HG03558 (cell line): ENCODE results near the gene TMA7.

Experiments
- ATAC-seq: cut with Tn5 transposase; IDR thresholded peaks from one replicate; pipeline ENCODE4 v1.9.1; 2021; ENCODE audit warnings: moderate number of reproducible peaks; ENCODE audit not compliant: unreplicated experiment; ENCODE audit errors: extremely low read depth

Gene TMA7

DNA sequence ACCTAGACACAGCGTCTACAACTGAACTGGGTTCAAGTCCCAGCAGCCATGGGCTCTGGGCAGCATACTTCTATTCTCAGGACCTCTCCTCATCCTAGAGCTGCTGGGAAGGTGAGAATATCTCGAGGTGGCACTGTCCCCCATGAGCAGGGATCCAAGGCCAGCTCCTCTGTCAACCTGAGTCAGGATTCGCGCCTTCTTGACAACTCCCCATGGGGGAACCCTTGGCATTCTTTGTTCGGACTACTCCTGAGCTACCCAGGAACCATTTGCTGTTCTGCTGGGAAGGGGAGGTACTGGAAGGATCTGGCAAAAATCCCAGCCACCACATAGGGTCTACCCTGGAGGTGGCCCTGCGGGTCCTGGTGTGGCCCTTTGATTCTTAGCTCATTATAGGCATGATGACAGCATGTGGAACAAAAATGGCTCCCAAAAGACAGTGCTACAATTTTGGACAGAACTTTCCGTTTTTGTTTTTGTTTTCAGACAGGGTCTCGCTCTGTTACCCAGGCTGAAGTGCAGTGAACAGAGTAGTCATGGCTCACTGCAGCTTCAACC, 32.4 kb upstream of the TMA7 start:
- ATAC-seq: no peak

DNA sequence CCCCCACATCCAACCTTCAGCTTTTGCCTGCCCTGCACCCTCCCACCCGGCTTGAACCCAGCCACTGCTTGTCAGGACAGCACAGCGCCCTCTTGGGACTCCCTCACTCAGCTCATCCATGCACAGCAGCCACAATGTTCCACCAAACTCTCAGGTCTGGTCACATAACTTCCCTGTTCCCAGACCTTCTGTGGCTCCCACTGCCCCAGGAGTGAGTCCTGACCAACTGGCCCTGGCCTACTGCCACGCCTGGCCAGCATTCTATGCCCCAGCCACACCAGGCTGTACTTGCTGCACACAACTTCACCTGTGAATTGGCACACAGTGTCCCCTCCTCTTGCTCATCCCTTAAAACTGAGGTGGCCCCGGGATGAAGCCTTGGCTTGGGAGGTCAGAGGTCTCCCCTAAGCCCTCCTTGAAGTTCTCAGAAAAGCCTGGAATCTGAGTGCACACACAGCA, 31.2 kb upstream of the TMA7 start:
- ATAC-seq: no peak

DNA sequence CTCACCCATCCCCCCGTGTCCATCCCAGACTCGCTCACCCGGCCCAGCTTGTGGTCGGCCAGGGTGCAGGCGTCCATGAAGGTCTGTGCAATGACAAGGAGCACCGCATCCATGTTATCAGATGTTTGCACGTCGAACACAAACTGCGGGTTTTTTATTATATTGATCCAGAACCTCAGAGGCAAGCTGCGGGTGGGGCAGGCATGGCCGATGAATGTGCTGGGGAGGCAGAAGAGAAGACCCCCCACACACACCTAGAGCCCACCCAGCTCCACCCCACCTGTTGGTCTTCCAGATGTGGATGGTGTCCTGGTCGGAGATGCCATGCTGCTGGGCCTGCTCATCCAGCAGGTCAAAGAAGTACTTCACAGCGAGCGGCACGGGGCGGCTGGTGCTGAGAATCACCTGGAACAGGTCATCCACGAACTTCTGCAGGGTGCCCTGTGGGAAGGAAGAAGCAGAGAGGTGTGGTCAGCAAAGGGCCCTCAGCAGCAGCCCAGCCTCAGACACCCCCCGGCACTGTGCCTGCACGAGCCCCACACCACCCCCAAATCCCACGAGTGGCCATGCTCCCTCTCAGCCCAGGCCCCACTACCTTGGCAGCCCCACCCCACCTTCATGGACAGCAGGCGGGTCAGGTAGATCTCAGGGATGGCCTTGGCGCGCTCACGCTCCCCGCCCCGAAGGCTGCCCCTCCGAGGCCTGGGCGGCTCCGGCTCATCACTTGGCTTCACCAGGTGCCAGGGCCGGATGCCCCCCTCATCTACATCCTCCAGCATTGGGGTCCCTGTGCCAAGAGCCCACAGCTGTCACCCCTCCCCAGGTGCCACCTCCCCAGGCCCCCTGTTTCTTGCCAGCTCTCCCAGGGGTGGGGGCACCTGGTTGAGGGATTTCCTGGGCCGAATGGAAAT, 30.5 kb upstream of the TMA7 start:
- ATAC-seq: no peak

DNA sequence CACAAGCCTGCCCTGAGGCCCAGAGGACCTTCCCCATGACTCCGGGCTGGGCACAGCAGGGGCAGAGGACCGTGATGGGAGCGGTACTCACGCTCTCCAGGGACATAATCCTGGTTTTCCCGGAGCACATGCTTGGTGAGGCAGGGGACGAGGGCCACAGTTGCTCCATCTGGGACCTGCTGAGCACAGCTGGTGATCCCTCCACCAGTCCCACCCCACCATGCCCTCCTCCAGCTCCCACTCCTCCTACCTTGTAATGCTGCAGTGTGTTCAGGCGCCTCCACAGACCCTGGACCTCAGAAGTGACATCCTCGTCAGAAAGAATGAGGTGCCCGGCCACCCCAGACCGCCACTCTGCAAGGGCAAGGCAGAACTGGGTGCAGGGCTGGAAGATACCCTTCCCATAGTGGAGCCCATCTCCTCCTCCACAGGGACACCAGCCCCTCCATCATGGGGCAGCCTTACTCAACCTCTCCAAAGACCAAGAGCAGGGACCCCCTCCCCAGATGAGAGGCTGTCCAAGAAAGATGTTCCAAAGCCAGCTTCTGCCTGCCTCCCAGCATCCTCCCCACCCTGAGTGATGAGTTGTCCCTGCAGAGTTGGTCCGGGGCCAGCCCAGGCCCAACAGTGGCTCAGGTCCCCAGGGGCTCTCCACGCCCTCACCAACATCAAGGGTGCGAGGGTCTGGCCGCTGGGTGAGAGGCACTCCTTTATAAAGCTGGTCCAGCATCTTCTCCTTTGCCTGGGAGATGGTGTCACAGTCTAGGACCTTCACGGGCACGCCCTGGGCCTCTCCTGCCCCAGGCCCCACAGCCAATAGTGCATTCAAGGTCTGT, 29.6 kb upstream of the TMA7 start:
- no peak for ATAC-seq

DNA sequence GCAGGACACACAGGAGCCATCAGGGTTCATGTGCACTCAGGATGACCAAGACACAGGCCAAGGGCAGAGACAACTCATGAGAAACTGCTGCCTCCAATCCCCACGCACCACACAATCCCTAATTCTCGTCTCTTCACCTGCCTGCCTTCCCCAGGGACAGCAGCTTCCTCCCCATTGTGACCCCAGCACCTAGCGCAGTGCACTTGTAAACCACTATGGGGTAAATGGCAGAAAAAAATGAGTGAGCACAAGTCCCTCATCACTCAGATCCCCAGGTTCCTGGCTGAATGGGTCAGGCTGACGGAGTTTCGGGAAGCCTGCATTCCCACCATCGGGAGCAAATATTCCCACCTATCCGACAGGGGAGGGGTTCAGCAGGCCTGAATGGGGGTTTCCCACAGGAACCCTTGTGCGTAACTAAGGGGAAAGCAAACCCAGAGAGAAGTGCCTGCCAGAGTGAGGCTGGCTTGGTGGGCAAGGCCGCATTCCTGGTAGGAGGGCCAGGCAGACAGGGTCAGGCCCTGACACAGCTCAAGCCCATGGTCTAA, 28.9 kb upstream of the TMA7 start:
- no peak for ATAC-seq

DNA sequence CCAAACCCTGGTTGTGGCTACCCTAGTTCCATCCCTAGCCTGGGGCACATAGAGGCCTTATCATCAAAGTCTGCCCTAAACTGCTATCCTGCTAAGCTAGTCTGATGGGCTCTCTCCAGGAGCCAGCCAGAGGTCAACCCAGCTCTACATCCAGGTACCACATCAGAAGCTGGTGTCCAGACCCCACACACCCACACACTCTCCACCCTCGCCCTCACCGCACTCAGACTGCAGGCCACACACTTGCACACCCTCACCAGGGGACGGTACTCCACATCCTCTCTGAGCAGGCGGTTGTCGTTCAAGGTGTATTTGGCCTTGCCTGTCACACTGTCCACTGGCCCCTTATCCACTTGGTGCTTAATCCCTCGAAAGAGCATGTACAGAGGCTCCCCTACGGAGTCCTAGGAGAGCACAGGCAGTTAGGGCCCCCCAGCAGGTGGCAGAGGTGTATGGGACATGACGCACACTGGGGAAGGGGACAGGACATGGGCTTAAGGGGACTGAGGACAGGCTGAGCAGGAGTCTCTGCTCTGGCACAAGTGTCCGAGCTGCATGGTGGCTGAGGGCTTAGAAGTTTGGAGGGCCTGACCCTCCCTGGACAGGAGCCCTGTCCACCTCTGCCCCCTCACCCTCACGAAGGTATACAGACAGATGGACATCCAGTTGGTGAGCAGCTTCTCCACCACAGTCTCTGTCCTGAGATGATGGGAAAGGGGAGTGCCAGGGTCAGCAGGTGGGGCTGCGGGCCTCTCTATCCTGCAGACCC, 28.3 kb upstream of the TMA7 start:
- no peak for ATAC-seq

DNA sequence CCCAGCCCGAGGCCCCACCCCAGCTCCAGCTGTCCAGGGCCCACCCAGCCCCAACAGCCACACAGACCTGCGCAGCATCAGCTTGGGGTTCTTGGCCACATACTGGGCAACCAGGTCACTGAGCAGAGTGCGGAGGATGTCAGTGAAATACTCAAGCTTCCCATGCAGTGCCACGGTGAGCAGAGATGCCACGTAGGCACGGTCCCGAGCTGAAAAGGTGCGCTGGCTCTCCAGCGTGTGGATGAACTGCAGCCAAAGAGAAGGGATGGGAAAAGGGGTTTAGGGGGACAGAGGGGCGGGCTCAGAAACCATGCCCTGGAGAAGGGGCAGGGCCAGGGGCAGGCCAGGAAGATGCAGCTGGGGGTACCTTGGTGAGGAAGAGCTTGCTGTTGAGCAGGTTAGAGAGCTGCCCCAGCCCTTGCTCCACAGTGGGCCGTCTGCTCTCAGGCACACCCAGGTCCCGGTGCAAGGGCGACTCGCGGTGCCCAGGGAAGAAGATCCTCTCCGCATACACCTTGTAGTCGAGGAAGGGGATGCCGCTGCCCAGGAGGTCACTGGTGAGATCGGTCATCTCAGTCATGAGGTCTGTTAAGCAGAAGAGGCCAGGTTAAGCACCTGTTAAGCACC, 27.6 kb upstream of the TMA7 start:
- ATAC-seq: no peak

DNA sequence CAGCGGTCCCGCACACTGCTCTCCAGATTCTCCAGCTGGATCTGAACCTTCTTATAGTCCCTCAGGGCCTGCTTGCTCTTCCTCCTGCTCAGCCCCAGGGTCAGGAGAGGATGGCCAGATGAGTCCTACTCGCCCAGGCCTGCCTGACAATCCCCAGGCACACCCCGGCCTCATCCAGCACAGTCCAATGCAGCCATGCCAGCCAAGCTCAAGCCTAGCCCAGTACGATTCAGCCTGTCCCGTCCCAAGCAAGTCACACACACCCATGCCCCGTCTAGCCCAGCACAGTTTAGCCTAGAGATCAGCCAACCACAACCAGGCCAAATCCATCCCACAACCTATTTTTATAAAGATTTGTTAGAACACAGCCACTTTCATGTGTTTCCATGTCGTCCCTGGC, 27.0 kb upstream of the TMA7 start:
- no peak for ATAC-seq

DNA sequence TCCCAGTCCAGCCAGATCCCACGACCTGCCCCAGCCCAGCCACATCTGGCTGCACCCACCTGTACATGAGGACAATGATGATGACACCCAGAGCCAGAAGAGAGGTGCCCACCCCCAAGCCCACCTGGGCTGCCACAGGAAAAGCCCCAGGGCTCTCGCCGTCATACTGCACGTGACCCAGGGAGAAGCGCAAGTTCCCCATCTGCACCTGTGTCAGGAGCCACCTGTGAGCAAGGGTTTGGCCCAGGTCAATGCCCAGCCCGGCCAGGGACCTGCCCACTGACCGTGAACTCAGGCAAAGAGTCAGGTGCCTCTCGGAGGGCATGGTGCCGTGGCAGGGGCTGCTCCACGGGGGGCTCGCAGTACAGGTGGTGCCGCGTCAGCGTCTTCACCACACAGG, 26.4 kb upstream of the TMA7 start:
- ATAC-seq: no peak

DNA sequence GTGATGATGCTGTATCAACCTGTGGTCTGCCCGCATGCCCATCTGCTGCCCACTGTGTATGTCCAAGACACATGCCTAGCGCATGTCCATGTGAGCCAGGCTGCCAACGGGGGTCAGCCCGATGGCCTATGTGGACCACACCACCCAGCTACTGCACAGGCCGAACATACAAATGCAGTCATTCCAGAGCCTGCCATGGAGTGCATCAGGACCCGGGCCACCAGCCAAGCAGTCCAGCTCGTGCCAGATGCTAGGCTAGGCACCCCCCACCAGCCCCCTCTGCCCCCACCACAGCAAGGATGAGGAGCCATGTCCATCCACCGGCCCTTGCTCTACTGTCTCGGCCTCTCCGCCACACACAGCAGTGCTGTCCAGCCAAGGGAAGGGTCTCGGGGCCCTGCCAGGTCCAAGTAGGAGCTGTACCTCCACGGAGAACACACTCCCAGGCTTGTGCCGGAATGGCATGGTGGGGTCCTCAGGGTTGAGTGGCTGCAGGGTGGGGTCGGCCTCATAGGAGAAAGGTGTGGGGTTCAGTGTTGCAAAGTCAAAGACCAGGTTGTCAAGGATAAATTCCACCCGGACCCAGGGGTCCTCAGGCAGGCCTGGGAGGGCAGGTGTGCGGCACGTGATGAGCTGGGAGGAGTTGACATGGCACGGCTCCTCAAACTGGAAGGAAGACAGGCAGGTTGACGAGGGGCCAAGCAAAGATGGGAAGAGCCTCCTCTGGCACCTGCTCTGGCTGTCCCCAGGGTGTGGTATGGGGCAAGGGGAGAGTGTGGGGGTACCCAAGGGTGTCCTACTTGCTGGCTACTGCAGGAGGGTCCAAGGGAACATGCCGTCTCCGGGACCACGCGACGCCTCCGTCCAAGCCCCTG, 25.4 kb upstream of the TMA7 start:
- ATAC-seq: no peak

DNA sequence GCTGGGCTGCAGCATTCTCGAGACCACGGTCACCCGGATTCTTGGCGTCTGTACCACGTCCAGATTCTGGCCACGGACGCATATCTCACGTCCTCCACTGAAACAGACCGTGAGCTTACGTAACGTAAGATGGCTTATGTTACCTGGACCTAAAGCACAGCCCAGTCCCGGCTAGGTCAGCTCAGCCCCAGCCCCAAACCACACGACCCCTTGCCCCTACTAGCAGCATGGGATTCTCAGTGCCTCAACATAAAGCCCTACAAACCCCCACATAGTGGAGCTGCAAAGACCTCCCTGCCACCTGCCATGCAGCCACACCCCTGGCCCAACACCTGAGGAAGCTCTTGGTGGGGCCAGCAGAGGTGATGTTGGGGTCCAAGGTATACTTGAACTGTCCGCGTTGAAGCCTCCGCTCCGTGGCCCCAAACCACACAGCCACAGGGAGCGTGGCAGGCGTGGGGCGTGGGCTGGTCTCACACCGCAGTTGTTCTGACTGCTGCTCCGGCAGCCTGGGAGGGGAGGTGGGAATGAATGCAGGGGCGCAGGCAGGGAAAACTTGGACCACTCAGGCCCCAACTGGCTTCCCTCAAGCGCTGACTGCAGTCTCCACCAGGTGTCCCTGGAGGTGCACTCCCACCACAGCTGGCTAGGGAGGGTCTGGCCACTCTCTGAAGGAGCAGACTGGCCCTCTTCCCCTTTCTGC, 24.7 kb upstream of the TMA7 start:
- ATAC-seq: no peak

DNA sequence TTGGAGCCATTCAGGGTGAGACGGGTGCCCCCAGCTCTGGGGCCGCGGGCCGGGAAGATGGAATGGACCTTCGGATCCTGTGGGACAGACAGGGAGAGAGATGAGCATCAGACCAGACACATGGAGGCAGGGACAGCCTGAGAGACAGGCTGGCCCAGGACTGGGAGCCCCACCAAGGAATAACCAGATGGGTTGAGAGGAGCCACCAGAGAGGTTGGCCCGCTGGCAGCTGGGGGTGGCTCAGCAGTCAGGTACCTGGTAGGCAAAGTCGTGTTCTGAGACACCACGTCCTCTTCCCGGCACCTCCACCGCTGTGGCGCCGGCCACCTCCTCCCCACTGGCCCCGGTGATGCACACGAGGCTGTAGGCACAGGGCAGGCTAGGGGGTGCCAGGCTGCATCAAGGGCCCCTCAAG, 24.0 kb upstream of the TMA7 start:
- no peak for ATAC-seq

DNA sequence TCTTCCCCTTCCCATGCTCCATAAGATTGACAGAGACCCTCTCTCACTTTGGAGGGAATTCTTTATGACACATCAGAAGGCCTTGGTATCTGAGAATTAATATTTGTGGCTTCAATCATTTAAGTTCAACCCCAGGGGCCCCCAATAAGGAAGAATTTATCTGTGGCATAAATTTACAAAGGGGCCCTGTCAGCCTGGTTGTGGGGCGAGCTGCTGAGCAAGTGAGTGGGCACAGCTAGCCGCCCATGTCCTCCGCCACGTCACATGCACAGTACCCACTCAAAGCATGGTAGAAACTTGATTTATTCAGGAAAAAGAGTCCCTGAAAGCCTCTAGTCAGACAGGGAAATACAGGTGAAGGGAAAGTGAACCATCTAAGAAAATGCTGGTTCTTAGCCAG, 23.5 kb upstream of the TMA7 start:
- no peak for ATAC-seq

DNA sequence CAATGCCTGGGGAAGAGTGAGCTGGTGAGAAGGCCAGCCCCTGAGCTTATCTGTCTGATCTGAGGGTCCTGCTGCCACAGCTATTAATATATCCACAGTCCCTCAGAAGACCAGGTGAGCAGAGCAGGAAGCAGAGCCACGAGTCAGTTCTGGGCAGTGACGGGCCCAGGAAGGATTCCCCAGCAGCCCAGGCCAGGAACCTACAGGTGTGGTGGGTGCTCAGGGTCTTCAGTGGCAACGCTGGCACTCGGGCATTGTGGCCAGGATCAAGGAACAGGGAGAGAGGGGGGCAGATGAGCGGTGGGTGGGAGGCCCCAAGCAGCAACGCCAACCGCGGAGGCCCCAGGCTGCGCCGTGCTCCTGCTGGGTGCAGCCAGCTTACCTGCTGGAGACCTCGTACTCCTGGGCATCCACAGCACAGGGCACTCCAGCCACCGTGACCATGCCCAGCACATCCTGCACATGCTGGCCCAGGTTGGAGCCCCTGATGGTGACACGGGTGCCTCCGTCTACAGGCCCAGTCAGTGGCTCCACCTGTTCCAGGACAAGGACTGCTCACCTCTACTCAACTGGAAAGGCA, 22.4 kb upstream of the TMA7 start:
- ATAC-seq: no peak

DNA sequence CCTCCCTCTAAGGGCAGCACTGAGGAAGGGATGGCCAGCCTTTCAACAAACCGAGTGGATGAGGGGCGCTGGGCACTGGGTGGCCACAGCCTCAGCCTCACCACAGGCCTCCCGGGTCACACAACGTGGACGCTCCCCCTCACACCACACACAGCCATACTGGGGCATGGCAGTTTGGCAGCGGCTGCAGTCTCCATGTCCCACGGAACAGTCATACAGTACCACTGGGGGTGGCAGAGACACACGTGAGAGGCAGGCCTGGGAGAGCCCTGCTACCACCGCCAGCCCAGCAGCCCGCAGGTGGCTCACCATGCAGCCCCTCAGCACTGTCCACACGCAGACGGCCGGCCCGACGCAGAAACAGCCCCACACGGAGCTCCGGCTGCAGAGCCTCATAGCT, 21.9 kb upstream of the TMA7 start:
- no peak for ATAC-seq

DNA sequence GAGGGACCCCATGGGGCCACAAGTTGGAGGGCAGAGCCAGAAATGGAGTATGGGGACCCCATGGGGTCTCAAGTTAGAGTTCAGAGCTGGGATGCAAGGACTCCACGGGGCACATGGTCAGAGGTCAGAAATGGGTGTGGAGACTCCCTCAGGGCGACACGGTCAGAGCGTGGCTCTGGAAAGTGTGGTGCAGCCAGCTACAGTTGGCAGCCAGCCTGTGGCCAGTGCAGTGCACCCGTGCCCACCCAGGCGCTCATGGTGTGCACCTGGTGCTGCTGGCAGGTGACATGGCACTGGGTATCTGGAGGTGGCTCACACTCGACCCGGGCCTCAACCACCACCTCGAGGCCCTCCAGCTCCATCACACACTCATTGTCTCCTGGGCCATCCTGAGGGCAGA, 21.4 kb upstream of the TMA7 start:
- no peak for ATAC-seq

DNA sequence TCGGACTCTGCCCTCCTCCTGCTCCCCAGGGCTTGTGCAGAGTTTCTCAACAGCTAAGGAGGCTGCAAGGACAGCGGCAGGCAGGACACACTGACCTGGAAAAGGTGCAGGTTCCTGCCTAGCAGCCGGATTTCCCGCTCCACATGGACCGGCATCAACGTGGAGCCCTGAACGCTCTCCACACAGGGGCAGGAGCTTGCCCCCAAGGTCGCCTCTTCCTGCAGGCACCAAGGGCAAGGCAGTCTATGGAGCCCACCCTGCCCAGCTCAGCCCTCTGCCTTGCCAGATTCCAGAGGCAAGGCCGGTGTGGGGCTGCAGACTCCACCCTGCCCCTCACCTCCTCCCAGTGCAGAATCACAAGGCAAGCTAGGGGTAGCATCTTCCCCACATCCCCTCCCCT, 20.9 kb upstream of the TMA7 start:
- no peak for ATAC-seq

DNA sequence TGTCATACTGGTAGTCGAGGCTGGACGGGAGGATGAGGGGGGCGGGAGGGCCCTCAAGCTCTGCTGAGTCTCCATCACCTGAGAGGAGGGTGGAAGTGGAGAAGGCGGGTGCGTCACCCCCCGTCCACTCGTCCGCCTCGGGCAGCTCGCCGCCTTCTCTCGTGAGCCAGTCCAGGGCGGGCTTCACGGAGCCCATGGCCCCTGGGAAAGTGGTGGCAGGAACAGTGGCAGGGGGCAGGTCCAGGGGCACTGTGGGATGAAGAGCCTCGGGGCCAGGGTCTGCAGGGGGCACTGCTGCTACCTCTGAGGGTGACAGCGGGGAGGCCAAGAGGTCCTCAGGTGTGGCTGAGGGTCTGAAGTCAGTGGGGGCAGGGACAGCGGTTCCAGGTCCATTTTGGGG, 20.5 kb upstream of the TMA7 start:
- no peak for ATAC-seq
